DND-41 (cell line): ENCODE data around the gene VMO1.
A peak's percentile ranks its signal among the peaks of the same experiment; 100 is the strongest.

Source experiments
- ATAC-seq: fragments of 200-7000 bp; cut with Tn5 transposase; 3 replicates; pipeline ENCODE4 v1.9.1; 2021; ENCODE audit warnings: low read depth; ENCODE audit not compliant: insufficient read depth
- DNase-seq: peaks from one replicate; pipeline ENCODE4 v3.0.0-alpha.2; 2020
- H2AFZ ChIP-seq: 2 replicates; pipeline ENCODE4 v1.6.0; 2012; ENCODE audit warnings: low read depth, low read length
- H3K27ac ChIP-seq: 2 replicates; pipeline ENCODE4 v1.5.1; 2012; ENCODE audit warnings: low read length, inconsistent platforms
- H3K27me3 ChIP-seq: fragments of 200-600 bp; sonication (generic); 2 replicates; pipeline ENCODE4 v1.6.0; 2012; ENCODE audit warnings: low read length, mild to moderate bottlenecking, inconsistent platforms; ENCODE audit not compliant: insufficient read depth, poor library complexity
- H3K36me3 ChIP-seq: 2 replicates; pipeline ENCODE4 v1.5.1; 2012; ENCODE audit warnings: low read length, inconsistent platforms; ENCODE audit not compliant: insufficient read depth
- H3K4me1 ChIP-seq: 2 replicates; pipeline ENCODE4 v1.5.1; 2012; ENCODE audit warnings: mild to moderate bottlenecking, low read length; ENCODE audit not compliant: insufficient read depth
- H3K4me2 ChIP-seq: 2 replicates; pipeline ENCODE4 v1.6.0; 2012; ENCODE audit warnings: mild to moderate bottlenecking, moderate library complexity, low read length, inconsistent platforms; ENCODE audit not compliant: insufficient read depth
- H3K4me3 ChIP-seq, 2 experiments: fragments of 200-600 bp in 1 of 2; shearing (Covaris generic) in 1 of 2; 2 replicates each; pipeline ENCODE4 v1.5.1; 2012 to 2016; ENCODE audit warnings: inconsistent platforms in 2 of 2, low read length in 2 of 2, mild to moderate bottlenecking in 2 of 2, low read depth in 1 of 2, moderate library complexity in 1 of 2
- H3K79me2 ChIP-seq: 2 replicates; pipeline ENCODE4 v1.6.0; 2012; ENCODE audit warnings: low read length, inconsistent platforms; ENCODE audit not compliant: insufficient read depth
- H3K9ac ChIP-seq: 2 replicates; pipeline ENCODE4 v1.6.0; 2012; ENCODE audit warnings: low read depth, mild to moderate bottlenecking, inconsistent platforms, low read length, moderate library complexity
- H3K9me3 ChIP-seq: 2 replicates; pipeline ENCODE4 v1.5.1; 2012; ENCODE audit warnings: low read length, moderate library complexity, mild to moderate bottlenecking, inconsistent platforms; ENCODE audit not compliant: insufficient read depth, severe bottlenecking
- H4K20me1 ChIP-seq: 2 replicates; pipeline ENCODE4 v1.6.0; 2012; ENCODE audit warnings: low read length; ENCODE audit not compliant: insufficient read depth
- EZH2 ChIP-seq: IDR thresholded peaks from 3 replicates; pipeline ENCODE4 v1.6.1; 2012; ENCODE audit warnings: borderline replicate concordance, low read depth, mild to moderate bottlenecking, moderate library complexity, low read length, inconsistent platforms; ENCODE audit not compliant: severe bottlenecking
- TF ChIP-seq, protein P1 (sequence below): IDR thresholded peaks from 2 replicates; pipeline ENCODE4 v1.5.1; 2012; ENCODE audit warnings: borderline replicate concordance, low read length, moderate library complexity, mild to moderate bottlenecking; ENCODE audit not compliant: poor library complexity, severe bottlenecking; ENCODE audit errors: extremely low read depth

The VMO1 gene

GRCh38 chr17:4740025-4740351, 46.2 kb downstream of the VMO1 start:
- Histone ChIP-seq H3K4me3 (peak overlapping the region in 1 of 2 experiments; percentile 54; a peak in 1 of 4 replicates), H3K36me3 (no peaks in the 10 kb centered on the region), H3K9ac (peak overlapping the region; percentile 48; the same call in 1 of the 2 replicates), H3K27me3 (peaks cover 43% of the 10 kb centered on the region), H3K4me2 (peak overlapping the region; percentile 71), H3K9me3 (no peaks in the 10 kb centered on the region), H2AFZ (no peak overlapping the region), H3K79me2 (no peaks in the 10 kb centered on the region), H4K20me1 (peaks cover 4% of the 10 kb centered on the region; the same call in 1 of the 2 replicates), H3K4me1 (peaks cover 7% of the 10 kb centered on the region), H3K27ac (no peak overlapping the region)
- no peak for TF ChIP-seq EZH2
- TF ChIP-seq, protein P1, sequence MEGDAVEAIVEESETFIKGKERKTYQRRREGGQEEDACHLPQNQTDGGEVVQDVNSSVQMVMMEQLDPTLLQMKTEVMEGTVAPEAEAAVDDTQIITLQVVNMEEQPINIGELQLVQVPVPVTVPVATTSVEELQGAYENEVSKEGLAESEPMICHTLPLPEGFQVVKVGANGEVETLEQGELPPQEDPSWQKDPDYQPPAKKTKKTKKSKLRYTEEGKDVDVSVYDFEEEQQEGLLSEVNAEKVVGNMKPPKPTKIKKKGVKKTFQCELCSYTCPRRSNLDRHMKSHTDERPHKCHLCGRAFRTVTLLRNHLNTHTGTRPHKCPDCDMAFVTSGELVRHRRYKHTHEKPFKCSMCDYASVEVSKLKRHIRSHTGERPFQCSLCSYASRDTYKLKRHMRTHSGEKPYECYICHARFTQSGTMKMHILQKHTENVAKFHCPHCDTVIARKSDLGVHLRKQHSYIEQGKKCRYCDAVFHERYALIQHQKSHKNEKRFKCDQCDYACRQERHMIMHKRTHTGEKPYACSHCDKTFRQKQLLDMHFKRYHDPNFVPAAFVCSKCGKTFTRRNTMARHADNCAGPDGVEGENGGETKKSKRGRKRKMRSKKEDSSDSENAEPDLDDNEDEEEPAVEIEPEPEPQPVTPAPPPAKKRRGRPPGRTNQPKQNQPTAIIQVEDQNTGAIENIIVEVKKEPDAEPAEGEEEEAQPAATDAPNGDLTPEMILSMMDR = no peak
- ATAC-seq (no peak), DNase-seq (no peak)

DNA sequence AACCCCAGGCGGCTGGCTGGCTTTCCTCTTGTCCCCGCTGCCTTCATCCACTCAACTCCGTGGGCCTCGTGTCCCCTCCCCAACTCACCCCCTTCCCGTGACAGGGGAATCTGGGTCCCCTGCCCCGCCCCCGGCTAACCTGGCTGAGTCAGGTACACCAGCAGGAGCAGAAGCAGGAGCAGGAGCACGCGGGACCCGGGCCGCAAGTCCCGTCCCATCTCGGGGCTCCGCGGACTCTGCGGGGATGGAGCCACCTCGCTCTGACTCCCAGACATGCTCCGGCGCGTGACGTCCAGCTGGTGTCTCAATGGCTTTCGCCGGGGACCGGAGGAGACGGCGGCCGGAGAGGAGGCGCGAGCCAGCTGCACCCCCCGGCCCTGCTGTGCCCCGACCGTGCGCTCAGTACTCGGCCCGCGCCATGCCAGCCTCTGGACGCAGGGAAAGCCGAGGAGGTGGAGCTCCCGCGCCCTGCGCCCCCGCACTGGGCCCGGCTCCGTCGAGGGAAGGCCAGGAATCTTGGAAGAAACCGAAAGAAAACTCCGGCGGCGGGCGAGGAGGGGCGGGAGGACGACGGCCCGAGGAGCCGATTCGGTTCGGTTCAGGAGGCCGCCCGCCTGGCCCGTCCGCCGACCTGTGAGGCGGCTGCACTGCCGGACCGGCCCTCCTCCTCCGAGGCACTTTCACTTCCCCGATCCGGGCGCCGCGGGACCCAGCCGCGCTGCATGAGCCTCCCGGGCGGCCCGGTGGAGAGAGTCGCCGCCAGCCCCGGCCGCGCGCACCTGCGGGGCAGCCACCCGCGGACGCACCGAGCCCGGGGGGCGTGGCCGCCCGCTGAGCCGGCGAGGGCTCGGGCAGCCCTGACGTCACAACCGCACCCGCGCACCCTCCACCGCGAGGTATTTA, 46.8 kb downstream of the VMO1 start, which contains the start of the genes CXCL16 and ZMYND15:
TSS of gene CXCL16 (minus strand) at position 807 of the 903 bp plus-strand sequence. CDS start at position 218, 589 bp downstream.
TSS of gene ZMYND15 (plus strand) at position 712 of the 903 bp plus-strand sequence. CDS start 716 bp downstream, outside the sequence.
- TF ChIP-seq, protein P1 = no peak
- TF ChIP-seq EZH2 = peak; percentile 87
- no peaks in the 10 kb centered on the region for H3K9me3 ChIP-seq
- ATAC-seq (peak; percentile 56; the same call in 1 of the 3 replicates), DNase-seq (no peak)
- H3K27me3 ChIP-seq = peaks cover 43% of the 10 kb centered on the region
- no peaks in the 10 kb centered on the region for H3K36me3 ChIP-seq
- H3K27ac ChIP-seq = no peak within 1 kb of the TSS
- H3K4me3 ChIP-seq = peak within 1 kb of the TSS in 1 of 2 experiments; percentile 54; a peak in 2 of 4 replicates
- peak within 1 kb of the TSS; percentile 71 for H3K4me2 ChIP-seq
- peak within 1 kb of the TSS; percentile 48 for H3K9ac ChIP-seq
- peaks cover 4% of the 10 kb centered on the region; the same call in 1 of the 2 replicates for H4K20me1 ChIP-seq
- peaks cover 7% of the 10 kb centered on the region for H3K4me1 ChIP-seq
- H3K79me2 ChIP-seq = no peaks in the 10 kb centered on the region
- H2AFZ ChIP-seq = peak within 1 kb of the TSS; percentile 39; the same call in 1 of the 2 replicates

GRCh38 chr17:4738136-4739121, 47.7 kb downstream of the VMO1 start:
- Histone ChIP-seq H3K27ac (no peak overlapping the region), H3K79me2 (no peaks in the 10 kb centered on the region), H2AFZ (no peak overlapping the region), H3K36me3 (no peaks in the 10 kb centered on the region), H3K4me3 (no peak overlapping the region; a peak in 1 of 4 replicates), H4K20me1 (peaks cover 4% of the 10 kb centered on the region; the same call in 1 of the 2 replicates), H3K27me3 (peaks cover 43% of the 10 kb centered on the region), H3K9ac (no peak overlapping the region), H3K4me1 (peaks cover 7% of the 10 kb centered on the region), H3K4me2 (peak overlapping the region; percentile 71), H3K9me3 (no peaks in the 10 kb centered on the region)
- no peak for TF ChIP-seq EZH2
- TF ChIP-seq, protein P1 = no peak
- DNase-seq = no peak
- no peak for ATAC-seq
